PC-3 (cell line): Measurements from ENCODE around the gene MEF2C. TPM values are rescaled to one million over a fixed set of nuclear protein-coding genes. Genes with fewer than 3 reads are reported as not detected.

Source experiments
- ATAC-seq: fragments of 200-7000 bp; cut with Tn5 transposase; 2 replicates; pipeline ENCODE4 v1.9.1; 2020; ENCODE audit warnings: mild to moderate bottlenecking, moderate library complexity
- BruUV-seq: library from RNA; stranded (reverse); fragments of 400-500 nt; replicated peaks from 2 replicates; lab custom pipeline; 2021; lab: Mats Ljungman, UMichigan
- CTCF ChIA-PET: fragments of 300-600 bp; sonication (Branson Sonifier 250); formaldehyde crosslinking; loops from one replicate; lab custom pipeline; 2022; ENCODE audit warnings: antibody characterized with exemption; lab: Charles Lee
- POLR2A ChIA-PET: fragments of 300-600 bp; sonication (Branson Sonifier 250); formaldehyde crosslinking; loops from one replicate; lab custom pipeline; 2022; ENCODE audit warnings: antibody characterized with exemption; ENCODE audit not compliant: unreplicated experiment; lab: Charles Lee
- DNase-seq: peaks from one replicate; pipeline ENCODE4 v3.0.0-alpha.2; 2015
- H2AFZ ChIP-seq: fragments of 300-600 bp; sonication (generic); 2 replicates; pipeline ENCODE4 v1.6.0; 2016; ENCODE audit warnings: antibody characterized with exemption, low read length
- H3F3A ChIP-seq: fragments of 300-600 bp; sonication (generic); one replicate; pipeline ENCODE4 v1.6.0; 2017; ENCODE audit warnings: antibody characterized with exemption, low read length, control low read depth, mild to moderate bottlenecking; ENCODE audit not compliant: unreplicated experiment
- H3K27ac ChIP-seq: fragments of 300-600 bp; sonication (generic); 2 replicates; pipeline ENCODE4 v1.5.1; 2016; ENCODE audit warnings: mild to moderate bottlenecking, low read length
- H3K27me3 ChIP-seq: fragments of 300-600 bp; sonication (generic); 2 replicates; pipeline ENCODE4 v1.6.1; 2016; ENCODE audit warnings: low read length, mixed read lengths
- H3K36me3 ChIP-seq: fragments of 300-600 bp; sonication (generic); 2 replicates; pipeline ENCODE4 v1.6.1; 2016; ENCODE audit warnings: low read depth, mixed run types, low read length, mixed read lengths
- H3K4me1 ChIP-seq: fragments of 300-600 bp; sonication (generic); 2 replicates; pipeline ENCODE4 v1.5.1; 2016; ENCODE audit warnings: low read length; ENCODE audit not compliant: insufficient read depth
- H3K4me2 ChIP-seq: fragments of 300-600 bp; sonication (generic); 2 replicates; pipeline ENCODE4 v1.6.0; 2016; ENCODE audit warnings: low read length
- H3K4me3 ChIP-seq: fragments of 300-600 bp; sonication (generic); 2 replicates; pipeline ENCODE4 v1.5.1; 2016; ENCODE audit warnings: mild to moderate bottlenecking, low read length, mixed read lengths
- H3K79me2 ChIP-seq: fragments of 300-600 bp; sonication (generic); 2 replicates; pipeline ENCODE4 v1.6.1; 2017; ENCODE audit warnings: low read length, mixed read lengths
- H3K9ac ChIP-seq: fragments of 300-600 bp; sonication (generic); 2 replicates; pipeline ENCODE4 v1.6.0; 2016; ENCODE audit warnings: mild to moderate bottlenecking, low read length
- H3K9me2 ChIP-seq: fragments of 300-600 bp; sonication (generic); replicated peaks from 2 replicates; pipeline ENCODE4 v1.6.1; 2016; ENCODE audit warnings: mixed run types, low read length, mixed read lengths
- H3K9me3 ChIP-seq: fragments of 300-600 bp; sonication (generic); 2 replicates; pipeline ENCODE4 v1.6.1; 2016; ENCODE audit warnings: low read length, mixed read lengths
- H4K20me1 ChIP-seq: fragments of 300-600 bp; sonication (generic); 2 replicates; pipeline ENCODE4 v1.6.1; 2016; ENCODE audit warnings: low read length, mixed read lengths
- CTCF ChIP-seq: fragments of 300-600 bp; sonication (generic); conservative IDR thresholded peaks from 2 replicates; pipeline ENCODE4 v1.5.1; 2017; ENCODE audit warnings: antibody characterized with exemption, low read depth, mild to moderate bottlenecking, low read length
- EZH2 ChIP-seq: fragments of 300-600 bp; sonication (generic); IDR thresholded peaks from one replicate; pipeline ENCODE4 v1.6.1; 2017; ENCODE audit warnings: antibody characterized with exemption, mild to moderate bottlenecking, low read length; ENCODE audit not compliant: unreplicated experiment
- EZH2phosphoT487 ChIP-seq: fragments of 300-600 bp; sonication (generic); IDR thresholded peaks from 2 replicates; pipeline ENCODE4 v1.6.1; 2018; ENCODE audit warnings: mild to moderate bottlenecking, antibody characterized with exemption, low read length, borderline replicate concordance
- intact Hi-C: fragments of 100-400 bp; cut with micrococcal nuclease; formaldehyde crosslinking; loops from 2 replicates; pipeline ENCODE4 v1.9.0; 2023
- total RNA-seq: library from RNA; depleted of rRNA; stranded (reverse); fragments of >200 nt; gene quantifications from 2 replicates; pipeline ENCODE4 v1.2.3, GENCODE V29; 2014

The MEF2C gene
- total RNA-seq, 1 experiment from 2014 or later: 8.0 TPM

GRCh38 chr5:88831816-88832215 lies 51.2 kb downstream of the MEF2C start:
- Histone ChIP-seq H3K27me3 (no peaks in the 10 kb centered on the region), H3K4me1 (peaks cover 10% of the 10 kb centered on the region), H3F3A (no peaks in the 10 kb centered on the region), H3K4me2 (no peak overlapping the region), H4K20me1 (no peaks in the 10 kb centered on the region), H3K9me2 (no peaks in the 10 kb centered on the region), H3K9ac (no peak overlapping the region), H3K79me2 (no peaks in the 10 kb centered on the region), H2AFZ (no peak overlapping the region), H3K9me3 (no peaks in the 10 kb centered on the region), H3K27ac (no peak overlapping the region), H3K4me3 (no peak overlapping the region), H3K36me3 (no peaks in the 10 kb centered on the region)
- DNase-seq (no peak), ATAC-seq (no peak)
- BruUV-seq: no TSS peak
- CTCF ChIA-PET: no interaction called here
- POLR2A ChIA-PET: interaction anchor here (0.7 kb wide), 1 partner anchor 12 kb away, joined by 4 read pairs; no protein-coding TSS in a partner anchor
- intact Hi-C loops: no loop called here
- TF ChIP-seq CTCF (no peak), EZH2phosphoT487 (no peak), EZH2 (no peak)

GRCh38 chr5:88830567-88830966 lies 52.4 kb downstream of the MEF2C start:
- no peaks in the 10 kb centered on the region for H3K79me2 ChIP-seq
- H4K20me1 ChIP-seq: no peaks in the 10 kb centered on the region
- no peaks in the 10 kb centered on the region for H3K27me3 ChIP-seq
- no peaks in the 10 kb centered on the region for H3K9me2 ChIP-seq
- peaks cover 20% of the 10 kb centered on the region for H3K4me1 ChIP-seq
- ChIA-PET POLR2A (interaction anchor here (0.6 kb wide), 1 partner anchor 151 kb away, joined by 3 read pairs; no protein-coding TSS in a partner anchor), CTCF (no interaction called here)
- TF ChIP-seq CTCF: no peak
- TF ChIP-seq EZH2: no peak
- no peak for TF ChIP-seq EZH2phosphoT487
- no peaks in the 10 kb centered on the region for H3K36me3 ChIP-seq
- H3K9me3 ChIP-seq: no peaks in the 10 kb centered on the region
- DNase-seq: no peak
- H3K9ac ChIP-seq: no peak overlapping the region
- no TSS peak for BruUV-seq
- no peak overlapping the region for H3K4me2 ChIP-seq
- no peak overlapping the region for H3K27ac ChIP-seq
- ATAC-seq: no peak
- H2AFZ ChIP-seq: no peak overlapping the region
- H3K4me3 ChIP-seq: no peak overlapping the region
- no peaks in the 10 kb centered on the region for H3F3A ChIP-seq
- intact Hi-C loops: no loop called here

- BruUV-seq: no TSS peak
- no peak overlapping the region for H3K27ac ChIP-seq
- DNase-seq: no peak
- no peaks in the 10 kb centered on the region for H3K36me3 ChIP-seq
- H3K4me3 ChIP-seq: no peak overlapping the region
- no peaks in the 10 kb centered on the region for H3K9me2 ChIP-seq
- no peaks in the 10 kb centered on the region for H3K27me3 ChIP-seq
- no peaks in the 10 kb centered on the region for H3K79me2 ChIP-seq
- no peak overlapping the region for H3K9ac ChIP-seq
- no peak overlapping the region for H2AFZ ChIP-seq
- intact Hi-C loops: loop anchor here (5.0 kb wide), 3 partner anchors 42 to 97 kb away; no protein-coding TSS in a partner anchor
- ChIA-PET CTCF (no interaction called here), POLR2A (interaction anchor here (0.6 kb wide), 1 partner anchor 152 kb away, joined by 3 read pairs; no protein-coding TSS in a partner anchor)
- H4K20me1 ChIP-seq: no peaks in the 10 kb centered on the region
- no peaks in the 10 kb centered on the region for H3F3A ChIP-seq
- no peak for ATAC-seq
- H3K4me2 ChIP-seq: no peak overlapping the region
- TF ChIP-seq EZH2phosphoT487: no peak
- no peak for TF ChIP-seq EZH2
- no peak for TF ChIP-seq CTCF
- H3K4me1 ChIP-seq: peaks cover 27% of the 10 kb centered on the region
- no peaks in the 10 kb centered on the region for H3K9me3 ChIP-seq
These were observed 53.2 kb downstream of the MEF2C start for GRCh38 chr5:88829775-88830174.
